H54 (cell line): Measurements from ENCODE around the gene KLF7.

ENCODE experiments used
- DNase-seq: peaks from one replicate; pipeline ENCODE4 v3.0.0; 2011; ENCODE audit warnings: low spot score, mixed read lengths; ENCODE audit not compliant: insufficient read length
- FAIRE-seq: peaks from 3 replicates; lab custom pipeline; 2011; peaks lifted over from hg19 to GRCh38; lab: Jason Lieb, UNC
- POLR2A ChIP-seq: IDR thresholded peaks from 2 replicates; pipeline ENCODE4 v1.6.1; 2011; ENCODE audit warnings: low read depth, mild to moderate bottlenecking, low read length

Gene KLF7

GRCh38 chr2:207093234-207093633 lies 72.5 kb downstream of the KLF7 start:
- DNase-seq: no peak
- FAIRE-seq: no peak
- no peak for TF ChIP-seq POLR2A

DNA sequence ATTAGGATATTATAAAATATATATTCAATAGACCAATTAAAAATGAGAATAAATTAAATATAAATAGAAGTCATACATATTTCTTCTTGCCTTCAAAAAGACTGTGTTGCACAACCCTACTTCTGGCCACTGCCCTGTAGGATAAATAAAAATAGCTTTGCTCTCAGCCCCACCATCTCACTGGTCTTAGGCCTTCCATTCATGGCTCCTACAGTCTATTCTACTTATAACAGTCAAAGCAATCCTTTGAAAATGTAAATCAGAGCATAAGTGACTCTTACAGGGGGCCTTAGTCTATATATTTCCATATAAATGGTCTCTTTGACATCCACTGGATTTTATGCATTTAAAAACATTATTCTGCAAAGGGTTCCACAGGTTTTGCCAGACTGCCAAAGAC lies 72.9 kb downstream of the KLF7 start:
- DNase-seq (no peak), FAIRE-seq (no peak)
- no peak for TF ChIP-seq POLR2A

DNA sequence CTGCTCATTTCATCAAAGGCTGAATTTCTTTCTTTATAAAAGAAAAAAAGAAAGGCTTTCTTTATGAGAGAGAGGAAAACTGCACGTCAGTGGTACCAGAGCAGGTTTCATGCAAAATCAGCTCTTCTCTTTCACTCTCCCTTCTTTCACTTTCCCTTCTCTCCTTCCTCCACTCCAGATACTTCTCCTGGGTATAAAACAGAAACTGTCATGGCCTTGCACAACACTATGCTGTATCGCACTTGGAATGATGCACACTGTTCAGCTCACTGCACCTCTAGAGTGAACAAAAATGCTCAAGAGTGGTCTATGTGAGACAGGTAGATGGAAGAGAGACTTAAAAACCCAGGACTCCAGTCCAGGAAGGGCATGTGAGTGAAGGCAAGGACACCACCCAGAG lies 73.8 kb downstream of the KLF7 start:
- FAIRE-seq (no peak), DNase-seq (no peak)
- TF ChIP-seq POLR2A: no peak

- no peak for TF ChIP-seq POLR2A
- DNase-seq (no peak), FAIRE-seq (no peak)
These were observed 74.6 kb downstream of the KLF7 start for GRCh38 chr2:207091176-207091575.

GRCh38 chr2:207090389-207090788 lies 75.4 kb downstream of the KLF7 start:
- TF ChIP-seq POLR2A: no peak
- DNase-seq (no peak), FAIRE-seq (no peak)

GRCh38 chr2:207088839-207089238 lies 76.9 kb downstream of the KLF7 start:
- FAIRE-seq: no peak
- no peak for DNase-seq
- no peak for TF ChIP-seq POLR2A

GRCh38 chr2:207088276-207088675 lies 77.5 kb downstream of the KLF7 start:
- DNase-seq (no peak), FAIRE-seq (no peak)
- no peak for TF ChIP-seq POLR2A

DNA sequence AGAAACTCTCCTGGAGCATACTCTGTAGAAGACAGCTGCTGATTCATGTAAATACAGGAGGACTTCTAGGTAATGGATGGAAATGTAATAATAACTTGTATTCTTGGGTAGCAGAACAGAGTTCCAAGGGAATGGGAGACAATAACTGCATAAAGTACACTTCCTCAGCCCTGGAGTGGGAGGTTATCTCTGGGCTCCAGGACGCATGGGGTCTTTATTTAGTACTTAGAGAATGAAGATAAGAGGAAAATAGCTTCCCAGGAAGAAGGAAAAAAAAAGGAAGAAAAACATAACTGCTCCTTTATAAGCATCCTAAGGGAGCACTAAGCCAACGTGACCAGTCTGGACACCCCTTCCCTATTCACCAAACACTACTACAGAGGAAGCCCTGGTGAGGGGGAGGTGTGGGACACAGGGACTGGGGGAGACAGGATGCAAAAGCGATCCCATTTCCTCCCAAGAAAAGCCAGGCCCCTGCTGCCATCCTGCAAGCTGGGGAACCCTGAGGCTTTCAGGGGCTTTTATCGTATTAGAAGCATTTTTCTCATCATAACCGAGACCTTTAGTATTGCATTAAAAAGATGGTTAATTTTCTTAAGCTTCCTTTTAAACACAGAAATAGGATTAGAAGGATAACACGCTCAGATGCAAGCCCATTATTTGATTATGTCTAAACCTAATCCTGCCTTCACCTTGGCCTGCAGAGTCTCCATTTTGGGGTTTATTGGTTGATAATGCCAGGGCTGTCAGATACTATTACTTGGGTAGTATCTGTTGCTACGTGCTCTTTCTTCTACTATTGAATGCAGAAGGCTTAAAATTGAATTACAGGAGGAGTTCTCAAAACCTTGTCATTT lies 78.5 kb downstream of the KLF7 start:
- no peak for FAIRE-seq
- TF ChIP-seq POLR2A: no peak

GRCh38 chr2:207086136-207086535 lies 79.6 kb downstream of the KLF7 start:
- FAIRE-seq (no peak), DNase-seq (no peak)
- TF ChIP-seq POLR2A: no peak

More for the DNA sequence above, 78.5 kb downstream of the KLF7 start:
- DNase-seq: no peak

DNA sequence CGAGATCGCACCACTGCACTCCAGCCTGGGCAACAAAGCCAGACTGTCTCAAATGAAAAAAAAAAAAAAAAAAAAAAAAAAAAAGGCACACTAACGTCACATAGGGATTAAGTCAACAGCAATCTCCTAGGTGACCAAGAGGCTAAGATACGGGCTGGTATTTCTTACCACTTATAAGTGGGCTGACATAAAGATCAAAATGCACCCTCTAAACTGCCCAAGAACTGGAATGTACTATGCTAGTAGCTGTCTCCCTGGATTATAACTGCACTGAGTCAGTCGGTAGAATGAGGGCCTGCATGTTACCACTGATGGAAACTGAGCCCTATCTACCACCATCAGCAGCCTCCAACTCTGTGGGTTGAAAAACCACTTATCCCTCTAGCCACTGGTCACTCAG lies 80.6 kb downstream of the KLF7 start:
- no peak for FAIRE-seq
- no peak for TF ChIP-seq POLR2A
- no peak for DNase-seq

- no peak for FAIRE-seq
- no peak for TF ChIP-seq POLR2A
These were observed 82.2 kb downstream of the KLF7 start for GRCh38 chr2:207083361-207084110.

GRCh38 chr2:207082619-207083018 lies 83.1 kb downstream of the KLF7 start:
- FAIRE-seq: no peak
- TF ChIP-seq POLR2A: no peak

More at GRCh38 chr2:207083361-207084110, 82.2 kb downstream of the KLF7 start:
- DNase-seq: no peak

DNA sequence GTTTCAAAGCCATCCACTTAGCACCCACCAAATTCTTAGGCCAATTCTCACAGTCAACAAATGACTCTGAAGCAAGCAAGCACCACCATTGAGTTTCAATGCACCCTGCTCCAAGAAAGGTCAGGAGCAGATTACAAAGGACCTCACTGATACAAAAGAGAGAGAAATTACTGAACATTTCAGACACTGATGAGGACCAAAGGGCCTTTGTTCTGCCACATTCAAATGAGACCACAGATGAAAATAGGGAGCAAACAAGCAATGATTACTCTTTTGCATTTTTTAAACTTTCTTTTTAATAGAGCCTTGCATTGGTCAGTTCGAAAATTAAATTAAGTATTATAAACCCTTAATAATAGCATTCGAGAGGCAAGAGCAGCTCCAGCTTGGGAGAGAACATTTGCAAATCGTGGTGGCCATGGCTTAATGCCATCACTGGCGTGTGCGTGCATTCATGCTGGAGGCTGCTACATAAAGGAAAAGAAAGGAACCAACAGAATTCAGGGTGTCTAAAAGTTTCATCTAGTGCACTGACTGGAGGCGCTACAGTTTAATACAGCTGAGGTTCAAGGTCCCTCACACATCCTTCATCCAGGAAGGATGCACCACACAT lies 87.5 kb downstream of the KLF7 start:
- FAIRE-seq (no peak), DNase-seq (no peak)
- TF ChIP-seq POLR2A: no peak

More at GRCh38 chr2:207082619-207083018, 83.1 kb downstream of the KLF7 start:
- no peak for DNase-seq

DNA sequence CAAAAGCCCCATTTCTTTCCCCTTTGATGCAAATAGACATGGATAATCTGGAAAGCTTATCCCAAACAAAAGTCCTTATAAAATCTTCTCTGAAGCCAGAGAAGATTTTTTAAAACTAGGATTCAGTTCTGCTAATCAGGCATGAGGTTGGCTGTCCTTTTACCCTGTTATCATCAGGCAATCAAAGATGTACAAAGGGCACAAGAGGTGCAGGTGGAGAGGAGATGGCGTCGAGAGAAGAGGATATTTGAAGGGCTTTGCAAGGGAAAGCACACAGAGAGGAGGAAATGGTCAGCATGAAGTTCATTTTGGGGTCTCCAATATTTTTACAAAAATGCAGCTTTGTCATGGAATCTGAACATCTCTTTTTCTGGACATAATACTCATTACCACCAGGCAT lies 88.5 kb downstream of the KLF7 start:
- FAIRE-seq (no peak), DNase-seq (no peak)
- TF ChIP-seq POLR2A: no peak
